Calu3 (cell line): ENCODE results near the gene TTC27. TPM values are rescaled to one million over a fixed set of nuclear protein-coding genes. Genes with fewer than 3 reads are reported as not detected.
A peak's percentile ranks its signal among the peaks of the same experiment; 100 is the strongest.

Experiments used
- Bru-seq: library from RNA; stranded (reverse); fragments of 400-500 nt; gene quantifications from one replicate; lab custom pipeline; 2021; lab: Mats Ljungman, UMichigan
- BruChase-seq, 2 experiments: library from RNA; stranded (reverse); fragments of 400-500 nt; gene quantifications; one replicate each; lab custom pipeline; 2021; lab: Mats Ljungman, UMichigan
- BruUV-seq: library from RNA; stranded (reverse); fragments of 400-500 nt; replicated peaks from 2 replicates; lab custom pipeline; 2021; lab: Mats Ljungman, UMichigan
- CTCF ChIA-PET: fragments of 300-600 bp; sonication (Branson Sonifier 250); formaldehyde crosslinking; loops from one replicate; lab custom pipeline; 2022; ENCODE audit warnings: antibody characterized with exemption; lab: Charles Lee
- DNase-seq: peaks from one replicate; pipeline ENCODE4 v3.0.0; 2022
- H3K27ac Mint-ChIP-seq: one replicate; pipeline ENCODE4 v1.8.0; 2022; ENCODE audit warnings: mixed read lengths; ENCODE audit not compliant: unreplicated experiment
- H3K27me3 Mint-ChIP-seq: one replicate; pipeline ENCODE4 v1.8.0; 2022; ENCODE audit warnings: mixed read lengths; ENCODE audit not compliant: unreplicated experiment
- H3K36me3 Mint-ChIP-seq: one replicate; pipeline ENCODE4 v1.8.0; 2022; ENCODE audit warnings: mild to moderate bottlenecking, moderate library complexity, mixed read lengths; ENCODE audit not compliant: insufficient read depth, unreplicated experiment
- H3K4me1 Mint-ChIP-seq: one replicate; pipeline ENCODE4 v1.8.0; 2022; ENCODE audit warnings: mild to moderate bottlenecking, low read depth, mixed read lengths; ENCODE audit not compliant: unreplicated experiment
- H3K4me3 Mint-ChIP-seq: one replicate; pipeline ENCODE4 v1.8.0; 2022; ENCODE audit warnings: mild to moderate bottlenecking, low read depth, moderate library complexity, mixed read lengths; ENCODE audit not compliant: unreplicated experiment
- H3K9me3 Mint-ChIP-seq: one replicate; pipeline ENCODE4 v1.8.0; 2022; ENCODE audit warnings: low read depth, mixed read lengths; ENCODE audit not compliant: unreplicated experiment
- intact Hi-C: fragments of 100-400 bp; cut with micrococcal nuclease; formaldehyde crosslinking; loops from one replicate; pipeline ENCODE4 v1.10.0; 2022; ENCODE audit not compliant: unreplicated experiment
- long read RNA-seq: library from polyadenylated mRNA; stranded (forward); transcript quantifications from one replicate; pipeline ENCODE4 v2.0.0, GENCODE V29; 2022
- total RNA-seq: library from RNA; stranded (reverse); gene quantifications from 2 replicates; pipeline ENCODE4 v1.2.3, GENCODE V29; 2022
- TF ChIP-seq, protein P1 (sequence below): fragments of 200-600 bp; IDR thresholded peaks from one replicate; pipeline ENCODE4 v1.8.0; 2022; ENCODE audit warnings: antibody characterized with exemption; ENCODE audit not compliant: unreplicated experiment

The TTC27 gene
- total RNA-seq, result 20.1 and 22.0 TPM in 2 replicates
- Bru-seq, nascent RNA, result percentile 73 among the genes with signal in this experiment
- percentile 56 among the genes with signal in this experiment for BruChase-seq, experiment 1, labeled RNA remaining after a 6-hour chase
- BruChase-seq, experiment 2, labeled RNA remaining after a 2-hour chase, result percentile 53 among the genes with signal in this experiment
- long read RNA-seq, transcript TTC27-201 (20 exons, 2,876 nt), result major isoform, 20 of 28 reads
- long read RNA-seq, partial matches to known transcripts, result 4 of 28 reads
- long read RNA-seq, other reads (novel, unspliced or antisense), result 4 of 28 reads

DNA sequence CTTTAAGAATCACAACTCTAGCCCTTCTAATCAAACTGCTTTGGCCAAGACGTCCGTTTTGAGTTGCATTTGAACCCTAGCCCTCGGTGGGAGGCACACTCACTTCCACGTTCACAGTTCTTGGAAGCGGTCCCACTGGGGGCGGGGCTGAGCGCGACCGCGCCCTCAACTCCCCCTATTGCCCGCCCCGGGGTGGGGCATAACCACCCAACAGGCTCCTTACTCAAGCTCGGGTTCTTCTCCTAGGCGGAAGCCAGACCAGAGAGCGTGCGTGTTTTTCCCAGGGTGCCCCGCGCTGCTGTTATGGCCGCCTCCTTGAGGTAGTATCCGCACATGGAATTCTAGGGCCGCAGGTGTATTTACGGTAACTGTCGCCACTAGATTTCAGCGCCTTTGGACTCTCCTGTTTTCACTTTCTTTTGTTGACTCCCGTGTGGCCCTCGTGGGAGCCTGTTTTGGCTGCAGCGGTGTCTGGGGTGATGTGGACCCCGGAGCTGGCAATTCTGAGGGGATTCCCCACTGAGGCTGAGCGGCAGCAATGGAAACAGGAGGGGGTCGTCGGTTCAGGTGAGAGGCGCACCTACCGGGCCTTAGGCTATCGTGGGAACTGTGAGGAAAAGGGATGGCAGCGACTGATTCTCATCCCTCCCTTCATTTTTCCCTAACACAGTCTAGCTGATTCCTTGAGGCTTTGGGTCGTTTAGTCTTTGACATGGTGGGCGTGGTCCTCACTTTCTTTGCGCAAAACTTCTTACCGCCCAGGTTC lies at the start of gene TTC27:
TTC27 (plus strand) TSS at position 237 of the 766 bp plus-strand sequence; CDS start at position 480, 243 bp downstream.
- CTCF ChIA-PET, result interaction anchor here (0.8 kb wide), 1 partner anchor 848 kb away, joined by 3 read pairs; no protein-coding TSS in a partner anchor
- Mint-ChIP-seq H3K9me3 (no peaks in the 10 kb centered on the region), H3K4me3 (peak within 1 kb of the TSS; percentile 84), H3K4me1 (peaks cover 12% of the 10 kb centered on the region), H3K27me3 (no peaks in the 10 kb centered on the region), H3K36me3 (peaks cover 33% of the 10 kb centered on the region), H3K27ac (peak within 1 kb of the TSS; percentile 59)
- TSS peak; percentile 61 for BruUV-seq
- TF ChIP-seq, protein P1, sequence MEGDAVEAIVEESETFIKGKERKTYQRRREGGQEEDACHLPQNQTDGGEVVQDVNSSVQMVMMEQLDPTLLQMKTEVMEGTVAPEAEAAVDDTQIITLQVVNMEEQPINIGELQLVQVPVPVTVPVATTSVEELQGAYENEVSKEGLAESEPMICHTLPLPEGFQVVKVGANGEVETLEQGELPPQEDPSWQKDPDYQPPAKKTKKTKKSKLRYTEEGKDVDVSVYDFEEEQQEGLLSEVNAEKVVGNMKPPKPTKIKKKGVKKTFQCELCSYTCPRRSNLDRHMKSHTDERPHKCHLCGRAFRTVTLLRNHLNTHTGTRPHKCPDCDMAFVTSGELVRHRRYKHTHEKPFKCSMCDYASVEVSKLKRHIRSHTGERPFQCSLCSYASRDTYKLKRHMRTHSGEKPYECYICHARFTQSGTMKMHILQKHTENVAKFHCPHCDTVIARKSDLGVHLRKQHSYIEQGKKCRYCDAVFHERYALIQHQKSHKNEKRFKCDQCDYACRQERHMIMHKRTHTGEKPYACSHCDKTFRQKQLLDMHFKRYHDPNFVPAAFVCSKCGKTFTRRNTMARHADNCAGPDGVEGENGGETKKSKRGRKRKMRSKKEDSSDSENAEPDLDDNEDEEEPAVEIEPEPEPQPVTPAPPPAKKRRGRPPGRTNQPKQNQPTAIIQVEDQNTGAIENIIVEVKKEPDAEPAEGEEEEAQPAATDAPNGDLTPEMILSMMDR, result peak; percentile 8
- DNase-seq, result peak; percentile 96
- intact Hi-C loops, result no loop called here

DNA sequence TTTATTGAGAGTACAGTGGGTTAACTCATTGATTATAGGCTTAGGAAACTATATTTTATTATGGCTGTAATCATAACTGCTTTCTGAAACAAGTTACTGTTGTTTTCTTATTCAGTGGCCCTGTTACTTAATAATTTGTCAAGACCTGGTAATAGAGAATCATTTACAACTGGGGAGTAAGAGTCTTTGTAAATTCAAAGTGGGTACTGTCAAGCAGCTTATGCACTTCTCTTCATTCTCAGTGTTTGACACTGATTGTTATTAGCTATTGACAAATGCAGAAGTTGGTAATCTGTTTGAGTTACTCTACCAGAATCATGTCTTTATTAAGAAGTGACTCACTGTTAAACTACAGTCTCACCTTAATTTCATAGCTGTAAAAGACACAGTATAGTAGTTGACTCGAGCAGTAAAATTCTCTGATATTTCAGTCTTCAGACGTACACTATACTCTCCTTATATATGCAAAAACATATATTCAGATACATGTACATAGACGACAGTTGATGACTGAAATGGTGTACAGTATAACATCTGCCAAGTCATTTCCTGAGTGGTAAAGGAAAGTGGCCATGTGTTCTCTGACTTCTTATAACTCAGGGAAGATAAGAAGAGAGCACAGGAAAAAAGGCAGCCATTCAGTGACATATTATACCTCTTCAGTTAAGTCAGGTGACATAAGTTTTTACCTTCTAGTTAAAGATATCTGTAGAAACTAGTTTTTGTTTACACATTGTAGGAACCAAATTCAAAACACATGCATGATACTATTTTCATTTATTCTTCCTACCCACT lies 36.0 kb upstream of the TTC27 start:
- Mint-ChIP-seq H3K4me3 (no peak overlapping the region), H3K36me3 (peaks cover 10% of the 10 kb centered on the region), H3K9me3 (no peaks in the 10 kb centered on the region), H3K27ac (no peak overlapping the region), H3K4me1 (no peaks in the 10 kb centered on the region), H3K27me3 (no peaks in the 10 kb centered on the region)
- intact Hi-C loops, result no loop called here
- TF ChIP-seq, protein P1, result no peak
- no peak for DNase-seq
- CTCF ChIA-PET, result interaction anchor here (0.6 kb wide), 1 partner anchor 81 kb away, joined by 7 read pairs; no protein-coding TSS in a partner anchor
- BruUV-seq, result no TSS peak

DNA sequence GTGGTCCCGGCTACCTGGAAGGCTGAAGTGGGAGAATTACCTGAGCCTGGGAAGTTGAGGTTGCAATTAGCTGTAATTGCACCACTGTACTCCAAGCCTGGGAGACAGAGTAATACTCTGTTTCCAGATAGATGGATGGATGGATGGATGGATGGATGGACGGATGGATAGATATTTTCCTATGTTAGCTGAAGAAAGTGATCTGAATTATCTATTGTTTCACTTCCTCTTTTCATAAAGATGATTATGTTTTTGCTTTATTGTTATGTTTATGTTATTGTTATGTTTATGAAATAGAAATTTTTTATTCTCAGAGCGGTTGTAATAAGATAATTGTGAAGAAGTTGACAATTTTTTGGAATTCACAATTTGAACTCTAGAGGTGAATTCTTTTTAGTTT lies 33.3 kb upstream of the TTC27 start:
- CTCF ChIA-PET, result no interaction called here
- no peak overlapping the region for H3K4me3 Mint-ChIP-seq
- intact Hi-C loops, result no loop called here
- H3K27ac Mint-ChIP-seq, result no peak overlapping the region
- no TSS peak for BruUV-seq
- H3K9me3 Mint-ChIP-seq, result no peaks in the 10 kb centered on the region
- TF ChIP-seq, protein P1, result no peak
- H3K27me3 Mint-ChIP-seq, result no peaks in the 10 kb centered on the region
- peaks cover 10% of the 10 kb centered on the region for H3K36me3 Mint-ChIP-seq
- no peaks in the 10 kb centered on the region for H3K4me1 Mint-ChIP-seq
- no peak for DNase-seq

DNA sequence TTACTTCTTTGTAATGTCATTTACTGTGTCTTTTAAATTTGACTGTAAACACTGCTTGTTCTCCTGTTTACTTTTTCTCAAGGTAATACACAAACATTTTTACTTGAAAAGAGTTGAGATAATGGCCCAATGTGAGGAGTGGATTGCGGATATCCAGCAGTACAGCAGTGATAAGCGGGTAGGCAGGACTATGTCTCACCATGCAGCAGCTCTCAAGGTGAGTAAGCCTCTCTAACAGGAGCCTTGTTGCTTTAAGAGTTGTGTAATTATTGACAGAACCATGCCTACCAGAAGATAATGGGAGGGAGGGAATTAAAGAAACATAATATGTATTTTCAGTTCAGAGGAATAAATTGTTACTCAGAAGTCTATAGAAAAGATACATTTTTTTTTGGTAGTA lies 16.5 kb upstream of the TTC27 start:
- Mint-ChIP-seq H3K27me3 (no peaks in the 10 kb centered on the region), H3K36me3 (peaks cover 46% of the 10 kb centered on the region), H3K4me3 (no peak overlapping the region), H3K4me1 (peaks cover 7% of the 10 kb centered on the region), H3K9me3 (no peaks in the 10 kb centered on the region), H3K27ac (no peak overlapping the region)
- TF ChIP-seq, protein P1, result no peak
- intact Hi-C loops, result no loop called here
- BruUV-seq, result no TSS peak
- no peak for DNase-seq
- CTCF ChIA-PET, result no interaction called here
